NT2/D1 (cell line): ENCODE data around the gene CPSF7.

Source experiments
- DNase-seq: peaks from one replicate; pipeline ENCODE4 v3.0.0-alpha.2; 2011; ENCODE audit warnings: low read depth, low spot score
- H3K27me3 ChIP-seq: 2 replicates; pipeline ENCODE4 v1.6.0; 2011; ENCODE audit warnings: mild to moderate bottlenecking; ENCODE audit not compliant: insufficient read length, insufficient read depth
- H3K36me3 ChIP-seq: 2 replicates; pipeline ENCODE4 v1.6.1; 2011; ENCODE audit warnings: mild to moderate bottlenecking, low read length, mixed read lengths; ENCODE audit not compliant: insufficient read depth, insufficient read length
- H3K4me1 ChIP-seq: 2 replicates; pipeline ENCODE4 v1.5.1; 2011; ENCODE audit not compliant: insufficient read depth, insufficient read length
- H3K4me3 ChIP-seq: 2 replicates; pipeline ENCODE4 v1.5.1; 2011; ENCODE audit warnings: low read depth; ENCODE audit not compliant: insufficient read length
- H3K9ac ChIP-seq: 2 replicates; pipeline ENCODE4 v1.6.0; 2011; ENCODE audit warnings: low read depth; ENCODE audit not compliant: insufficient read length
- H3K9me3 ChIP-seq: 2 replicates; pipeline ENCODE4 v1.5.1; 2011; ENCODE audit warnings: mild to moderate bottlenecking, low read length; ENCODE audit not compliant: insufficient read depth
- SUZ12 ChIP-seq: IDR thresholded peaks from 2 replicates; pipeline ENCODE4 v1.6.1; 2011; ENCODE audit not compliant: insufficient read length, insufficient read depth; ENCODE audit errors: extremely low read depth
- YY1 ChIP-seq: IDR thresholded peaks from 2 replicates; pipeline ENCODE4 v1.6.1; 2011; ENCODE audit not compliant: insufficient read length, insufficient read depth
- ZNF274 ChIP-seq: IDR thresholded peaks from 2 replicates; pipeline ENCODE4 v1.6.1; 2011; ENCODE audit warnings: mild to moderate bottlenecking, low read depth, low read length

Gene CPSF7

GRCh38 chr11:61406067-61406466, 23.7 kb downstream of the CPSF7 start:
- TF ChIP-seq SUZ12 (no peak), ZNF274 (no peak)
- no peak overlapping the region for H3K9ac ChIP-seq
- H3K36me3 ChIP-seq = peaks cover 96% of the 10 kb centered on the region
- H3K27me3 ChIP-seq = no peaks in the 10 kb centered on the region
- DNase-seq = no peak
- no peaks in the 10 kb centered on the region for H3K4me1 ChIP-seq
- no peaks in the 10 kb centered on the region for H3K9me3 ChIP-seq
- H3K4me3 ChIP-seq = no peak overlapping the region

GRCh38 chr11:61404641-61405040, 25.1 kb downstream of the CPSF7 start:
- Histone ChIP-seq H3K9ac (no peak overlapping the region), H3K4me1 (no peaks in the 10 kb centered on the region), H3K27me3 (no peaks in the 10 kb centered on the region), H3K36me3 (peaks cover 86% of the 10 kb centered on the region), H3K4me3 (no peak overlapping the region), H3K9me3 (no peaks in the 10 kb centered on the region)
- no peak for TF ChIP-seq ZNF274
- DNase-seq = no peak

DNA sequence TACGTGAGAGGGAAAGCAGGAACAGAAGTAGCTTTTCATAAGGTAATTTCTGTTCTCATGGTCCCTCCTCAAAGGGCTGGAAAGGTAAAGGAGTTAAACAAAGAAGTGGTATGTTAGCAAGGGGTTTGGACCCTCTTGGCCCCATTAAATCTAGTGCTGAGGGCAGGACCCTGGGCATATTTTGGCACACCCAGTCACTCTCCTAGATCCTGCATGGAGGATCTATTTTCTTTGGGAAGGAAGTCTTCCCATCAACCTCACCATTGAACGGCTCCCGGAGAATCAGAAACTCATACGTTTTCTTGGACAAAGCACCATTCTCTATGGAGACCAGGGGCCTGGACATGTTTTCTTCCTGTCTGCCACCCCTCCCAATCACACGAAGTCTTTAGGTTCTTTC, 25.7 kb downstream of the CPSF7 start:
- Histone ChIP-seq H3K27me3 (no peaks in the 10 kb centered on the region), H3K9ac (no peak overlapping the region), H3K4me3 (no peak overlapping the region), H3K36me3 (peaks cover 82% of the 10 kb centered on the region), H3K9me3 (no peaks in the 10 kb centered on the region), H3K4me1 (no peaks in the 10 kb centered on the region)
- no peak for DNase-seq
- TF ChIP-seq YY1 = no peak
- no peak for TF ChIP-seq ZNF274
- no peak for TF ChIP-seq SUZ12

DNA sequence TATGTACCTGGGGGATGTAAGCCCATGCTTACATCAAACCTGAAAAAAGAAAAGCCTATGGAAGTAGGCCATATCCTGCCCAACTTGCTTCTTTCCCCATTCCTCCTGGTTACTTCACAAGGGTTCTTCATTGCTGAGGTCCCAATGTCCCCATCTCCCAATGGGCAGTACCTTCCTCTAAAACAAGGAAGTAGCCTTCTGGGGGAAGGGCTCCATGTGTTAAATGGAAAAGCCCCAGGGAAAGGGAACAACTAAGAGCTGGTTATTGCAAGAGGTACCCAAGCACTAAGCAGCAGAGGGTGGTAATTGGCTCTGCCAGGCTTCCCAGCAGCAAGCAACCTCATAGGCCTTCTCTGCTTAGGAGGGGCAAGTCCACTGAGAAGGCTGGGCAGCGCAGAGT, 26.1 kb downstream of the CPSF7 start:
- no peak for TF ChIP-seq SUZ12
- TF ChIP-seq YY1 = no peak
- no peak for TF ChIP-seq ZNF274
- H3K9me3 ChIP-seq = no peaks in the 10 kb centered on the region
- H3K4me3 ChIP-seq = no peak overlapping the region
- H3K9ac ChIP-seq = no peak overlapping the region
- H3K27me3 ChIP-seq = no peaks in the 10 kb centered on the region
- H3K4me1 ChIP-seq = no peaks in the 10 kb centered on the region
- DNase-seq = no peak
- H3K36me3 ChIP-seq = peaks cover 82% of the 10 kb centered on the region

DNA sequence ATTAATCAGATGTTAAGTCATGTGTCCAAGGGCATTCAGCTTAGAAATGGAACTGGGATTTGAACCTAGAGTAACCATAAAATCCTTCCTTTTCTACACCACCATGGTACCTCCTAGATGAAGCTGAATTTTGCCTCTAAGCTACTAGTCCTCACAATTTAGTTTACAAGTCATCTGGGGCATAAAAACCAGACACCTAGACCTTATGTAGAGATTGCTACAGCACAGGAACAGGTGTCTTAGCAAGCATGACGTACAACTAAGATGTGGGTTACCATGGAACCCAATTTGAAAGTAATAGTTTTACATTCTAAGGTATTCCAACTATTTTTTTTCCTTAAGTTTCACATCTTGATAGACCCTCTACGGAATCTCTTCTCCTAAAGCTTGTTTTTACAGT, 28.2 kb downstream of the CPSF7 start:
- Histone ChIP-seq H3K9ac (no peak overlapping the region), H3K9me3 (no peaks in the 10 kb centered on the region), H3K4me3 (no peak overlapping the region), H3K36me3 (peaks cover 74% of the 10 kb centered on the region), H3K4me1 (no peaks in the 10 kb centered on the region), H3K27me3 (no peaks in the 10 kb centered on the region)
- TF ChIP-seq ZNF274 = no peak
- no peak for DNase-seq

DNA sequence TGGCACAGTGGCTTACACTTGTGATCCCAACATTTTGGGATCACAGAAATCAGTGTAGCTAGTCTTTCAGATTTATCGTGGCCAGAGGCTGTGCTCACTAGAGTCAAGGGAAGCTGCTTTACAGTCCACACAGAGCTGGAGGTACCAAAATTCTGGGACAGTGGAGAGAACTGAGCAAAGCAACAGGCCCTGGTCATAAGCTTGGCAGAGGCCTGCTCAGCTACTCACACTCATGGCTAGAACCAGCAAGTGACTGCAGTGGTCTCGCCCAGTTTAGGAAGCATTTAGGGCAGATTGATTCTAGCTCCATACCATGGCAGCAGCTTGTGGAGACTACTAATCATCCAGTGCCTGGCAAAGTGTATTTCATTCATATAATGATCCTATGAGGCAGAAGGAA, 28.6 kb downstream of the CPSF7 start:
- no peak for DNase-seq

DNA sequence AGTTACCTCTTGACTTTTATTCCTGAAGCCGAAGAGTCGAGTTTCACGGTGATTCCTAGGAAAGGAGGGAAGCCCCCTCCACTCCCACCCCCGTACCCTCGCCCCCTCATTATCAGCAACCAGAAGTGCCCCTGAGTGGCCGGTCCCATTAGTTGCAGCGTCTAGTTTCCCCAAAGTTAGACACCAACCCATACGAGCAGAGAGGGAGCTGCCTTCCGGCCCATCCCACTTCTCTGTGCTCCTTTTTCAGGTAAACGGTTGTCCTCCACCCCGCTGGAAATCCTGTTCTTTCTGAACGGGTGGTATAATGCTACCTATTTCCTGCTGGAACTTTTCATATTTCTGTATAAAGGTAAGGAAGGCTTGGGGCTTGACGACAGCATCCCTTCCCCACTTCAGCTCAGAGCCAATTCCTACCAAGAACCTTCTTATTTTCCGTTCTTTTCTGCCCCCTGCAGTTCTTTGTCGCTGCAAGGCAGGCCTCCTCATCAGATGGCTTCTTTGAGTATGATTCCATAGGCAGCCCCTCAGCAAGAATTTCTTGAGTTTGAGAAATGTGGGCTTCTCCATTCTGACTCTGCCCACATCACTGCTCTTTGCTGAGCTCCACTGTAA, 36.7 kb downstream of the CPSF7 start:
- Histone ChIP-seq H3K27me3 (peaks cover 6% of the 10 kb centered on the region), H3K4me3 (peak overlapping the region; percentile 78), H3K4me1 (peaks cover 3% of the 10 kb centered on the region), H3K36me3 (peaks cover 18% of the 10 kb centered on the region), H3K9ac (peak overlapping the region; percentile 87), H3K9me3 (peaks cover 6% of the 10 kb centered on the region; the same call in 1 of the 2 replicates)
- TF ChIP-seq YY1 = no peak
- TF ChIP-seq SUZ12 = no peak
- no peak for TF ChIP-seq ZNF274
- DNase-seq = no peak

More for the DNA sequence above, 28.6 kb downstream of the CPSF7 start:
- Histone ChIP-seq H3K36me3 (peaks cover 71% of the 10 kb centered on the region), H3K9me3 (no peaks in the 10 kb centered on the region), H3K4me1 (no peaks in the 10 kb centered on the region), H3K27me3 (no peaks in the 10 kb centered on the region), H3K9ac (no peak overlapping the region), H3K4me3 (no peak overlapping the region)
- no peak for TF ChIP-seq YY1
- no peak for TF ChIP-seq ZNF274
- TF ChIP-seq SUZ12 = no peak

DNA sequence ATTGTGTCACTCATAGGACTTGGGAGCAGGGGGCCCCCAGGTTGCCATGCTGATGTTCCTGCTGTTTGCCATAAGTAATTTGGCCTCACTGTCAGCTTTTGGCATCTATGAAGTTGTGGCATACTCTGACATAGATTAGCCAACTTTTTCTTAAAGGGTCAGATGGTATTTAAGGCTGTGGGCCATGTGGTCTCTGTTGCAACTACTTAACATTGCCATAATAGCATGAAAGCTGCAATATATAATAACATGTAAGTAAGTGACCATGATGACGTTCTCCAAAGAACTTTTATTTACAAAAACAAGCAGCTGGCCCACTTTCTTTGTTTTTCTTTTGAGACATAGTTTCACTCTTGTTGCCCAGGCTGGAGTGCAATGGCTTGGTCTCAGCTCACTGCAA, 39.6 kb downstream of the CPSF7 start:
- Histone ChIP-seq H3K4me3 (no peak overlapping the region), H3K36me3 (peaks cover 4% of the 10 kb centered on the region), H3K9me3 (peaks cover 6% of the 10 kb centered on the region; the same call in 1 of the 2 replicates), H3K27me3 (peaks cover 6% of the 10 kb centered on the region), H3K4me1 (peaks cover 3% of the 10 kb centered on the region), H3K9ac (no peak overlapping the region)
- no peak for TF ChIP-seq YY1
- TF ChIP-seq SUZ12 = no peak
- no peak for TF ChIP-seq ZNF274
- no peak for DNase-seq
